HL-60/S4 (cell line): Measurements from ENCODE around the gene TMEM221.
"Not testable (repeated sequence)": the region's sequence is repeated elsewhere in the genome, so short reads cannot be mapped to it uniquely, and the experiment has no call there.

ENCODE experiments used
- in situ Hi-C: fragments of 300-500 bp; cut with MboI; formaldehyde crosslinking; loops from 2 replicates; pipeline ENCODE4 v1.14.3; 2022; ENCODE audit warnings: low sequenced_read_pairs

Gene TMEM221

DNA sequence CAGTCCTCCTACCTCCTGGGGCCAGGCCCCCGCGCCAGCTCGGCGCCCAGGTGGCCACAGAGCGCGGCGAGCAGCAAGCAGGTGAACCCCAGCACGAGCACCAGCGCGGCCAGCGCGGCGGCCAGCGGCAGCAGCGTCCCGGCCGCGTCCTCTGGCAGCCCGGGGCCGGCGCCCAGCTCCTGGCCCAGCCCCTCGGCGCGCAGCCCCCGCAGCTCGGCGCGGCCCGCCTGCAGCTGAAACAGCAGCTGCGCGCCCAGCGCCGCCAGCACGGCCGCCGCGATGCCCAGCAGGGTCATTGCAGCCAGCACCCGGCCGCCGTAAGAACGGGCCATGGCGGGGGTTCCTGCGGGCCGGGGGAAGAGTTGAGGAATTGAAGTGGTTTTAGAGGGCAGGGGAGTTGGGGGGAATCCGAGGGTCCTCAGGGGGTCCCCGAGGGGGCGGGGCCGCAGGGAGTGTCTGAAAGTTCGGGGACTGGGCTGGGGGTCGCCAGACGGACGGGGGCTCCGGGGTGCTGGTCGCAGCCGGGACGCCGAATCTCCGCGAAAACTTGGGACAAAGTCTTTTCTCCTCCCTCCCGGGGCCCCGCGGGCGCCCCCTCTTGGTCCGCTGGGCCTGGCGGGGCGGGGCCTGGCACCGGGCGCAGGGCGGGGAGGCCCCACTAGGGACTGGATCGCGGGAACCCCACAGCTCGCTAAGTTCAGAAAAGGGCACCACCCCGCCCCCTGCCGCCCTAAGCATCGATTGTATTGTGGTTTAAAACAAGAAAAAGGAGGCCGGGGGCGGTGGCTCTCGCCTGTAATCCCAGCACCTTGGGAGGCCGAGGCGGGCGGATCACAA lies at the start of gene TMEM221:
TMEM221 (minus strand) TSS at position 538 of the 837 bp plus-strand sequence; CDS start at position 332, 206 bp downstream.
- in situ Hi-C loops, result no loop called here

DNA sequence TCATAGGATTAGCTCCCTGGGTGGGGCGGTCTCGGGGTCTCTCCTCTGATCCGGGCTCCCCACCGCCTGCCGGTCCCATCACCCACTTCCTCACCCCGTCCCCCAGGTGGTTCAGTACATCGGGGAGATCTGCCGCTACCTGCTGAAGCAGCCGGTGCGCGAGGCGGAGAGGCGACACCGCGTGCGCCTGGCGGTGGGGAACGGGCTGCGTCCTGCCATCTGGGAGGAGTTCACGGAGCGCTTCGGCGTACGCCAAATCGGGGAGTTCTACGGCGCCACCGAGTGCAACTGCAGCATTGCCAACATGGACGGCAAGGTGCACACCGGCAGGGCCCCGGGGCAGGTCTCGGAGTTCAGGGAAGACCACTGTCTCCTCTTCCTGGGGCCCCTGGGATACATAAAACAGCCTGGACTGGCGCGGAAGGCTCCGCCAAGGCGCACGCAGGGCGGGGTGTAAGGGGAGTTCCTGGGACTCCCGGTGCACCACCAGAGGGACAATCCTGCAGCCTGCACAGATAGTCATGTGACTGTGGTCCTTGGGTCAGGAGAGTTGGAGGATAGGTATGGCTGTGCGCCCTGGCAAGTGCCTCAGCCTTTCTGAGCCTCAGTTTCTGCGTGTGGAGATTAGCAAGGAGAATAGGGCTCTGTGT lies 48.8 kb upstream of the TMEM221 start:
- in situ Hi-C loops, result no loop called here

DNA sequence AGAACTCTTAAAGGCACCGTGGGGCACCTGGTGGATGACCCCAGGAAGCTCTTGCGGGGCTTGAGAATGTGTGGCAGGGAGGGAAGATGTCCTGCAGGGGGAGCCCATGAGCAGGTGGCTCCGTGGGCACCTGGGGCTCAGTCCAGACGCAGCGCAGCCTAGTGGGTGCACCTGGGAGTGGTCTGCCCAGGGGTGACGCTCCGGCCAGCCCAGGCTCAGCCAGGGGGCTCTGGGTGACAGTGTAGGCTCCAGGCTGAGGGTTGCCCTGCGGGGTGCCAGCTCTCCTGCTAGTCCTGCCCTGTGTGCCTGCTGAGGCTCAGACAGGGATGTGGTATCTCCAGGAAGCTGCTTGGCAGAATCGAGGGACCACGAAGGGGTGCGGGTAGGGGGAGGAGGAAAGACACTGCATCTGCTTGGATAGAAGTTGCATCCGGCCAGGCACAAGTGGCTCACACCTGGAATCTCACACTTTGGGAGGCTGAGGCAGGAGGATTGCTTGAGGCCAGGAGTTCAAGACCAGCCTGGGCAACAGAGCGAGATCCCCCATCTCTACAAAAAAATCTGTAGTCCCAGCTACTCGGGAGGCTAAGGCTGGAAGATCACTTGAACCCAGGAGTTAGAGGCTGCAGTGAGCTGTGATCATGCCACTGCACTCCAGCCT lies 48.0 kb upstream of the TMEM221 start:
- in situ Hi-C loops, result no loop called here

GRCh38 chr19:17495639-17496296 lies 47.3 kb upstream of the TMEM221 start:
- in situ Hi-C loops, result no loop called here

GRCh38 chr19:17491287-17491686 lies 42.8 kb upstream of the TMEM221 start:
- in situ Hi-C loops, result no loop called here

DNA sequence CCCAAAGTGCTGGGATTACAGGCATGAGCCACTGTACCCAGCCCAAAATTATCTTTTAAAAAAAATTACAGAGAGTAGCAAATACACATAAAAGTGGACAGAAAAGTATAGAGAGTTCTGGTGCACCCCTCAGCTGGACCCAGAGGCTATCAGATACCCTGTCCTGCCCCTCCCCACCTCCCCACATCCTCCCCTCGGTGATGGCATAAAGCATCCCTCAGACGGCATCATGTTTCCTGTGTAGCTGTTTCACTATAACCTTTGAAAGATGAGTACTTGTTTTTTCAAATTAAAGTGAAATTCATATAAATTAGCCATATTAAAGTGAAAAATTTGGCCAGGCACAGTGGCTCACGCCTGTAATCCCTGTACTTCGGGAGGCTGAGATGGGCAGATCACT lies 41.9 kb upstream of the TMEM221 start:
- in situ Hi-C loops, result no loop called here

DNA sequence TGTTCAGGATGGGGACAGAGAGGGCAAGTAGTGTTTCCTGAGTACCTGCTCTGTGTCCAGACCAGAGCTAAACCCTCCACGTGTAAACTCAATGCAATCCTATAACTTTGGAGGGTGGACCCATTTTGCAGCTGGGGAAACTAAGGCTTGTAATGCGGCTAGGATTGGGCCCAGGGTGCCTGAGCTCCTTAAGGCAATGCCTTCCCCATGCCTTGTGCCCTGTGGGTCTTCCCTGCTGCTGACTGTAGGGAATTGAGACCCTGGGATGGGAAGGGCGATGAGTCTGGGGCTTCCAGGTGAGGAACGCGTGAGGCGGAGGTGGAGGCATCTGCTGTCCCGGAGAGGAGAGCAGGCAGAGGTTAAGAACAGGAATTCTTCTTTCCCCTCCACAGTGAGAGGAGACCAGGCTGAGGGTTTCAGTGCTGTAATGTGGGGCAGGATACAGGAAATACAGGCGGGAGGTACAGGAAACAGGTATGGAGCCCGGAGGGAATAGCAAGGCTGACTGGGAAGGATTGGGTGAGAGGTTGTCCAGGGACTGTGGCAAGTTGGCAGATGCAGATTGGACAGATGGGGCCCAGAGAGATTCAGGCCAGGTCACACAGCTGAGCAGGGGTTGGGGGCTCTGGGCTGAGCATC lies 41.0 kb upstream of the TMEM221 start:
- in situ Hi-C loops, result no loop called here

GRCh38 chr19:17488593-17489391 lies 40.3 kb upstream of the TMEM221 start:
- in situ Hi-C loops, result no loop called here

- in situ Hi-C loops, result no loop called here
Measured at GRCh38 chr19:17487284-17488121, 39.0 kb upstream of the TMEM221 start.

- in situ Hi-C loops, result no loop called here
Measured at GRCh38 chr19:17486545-17487240, 38.2 kb upstream of the TMEM221 start.

GRCh38 chr19:17484520-17485185 lies 36.2 kb upstream of the TMEM221 start:
- in situ Hi-C loops, result no loop called here

- in situ Hi-C loops, result no loop called here
Measured at GRCh38 chr19:17483605-17484002, 35.1 kb upstream of the TMEM221 start.

GRCh38 chr19:17482877-17483604 lies 34.6 kb upstream of the TMEM221 start:
- in situ Hi-C loops, result no loop called here

DNA sequence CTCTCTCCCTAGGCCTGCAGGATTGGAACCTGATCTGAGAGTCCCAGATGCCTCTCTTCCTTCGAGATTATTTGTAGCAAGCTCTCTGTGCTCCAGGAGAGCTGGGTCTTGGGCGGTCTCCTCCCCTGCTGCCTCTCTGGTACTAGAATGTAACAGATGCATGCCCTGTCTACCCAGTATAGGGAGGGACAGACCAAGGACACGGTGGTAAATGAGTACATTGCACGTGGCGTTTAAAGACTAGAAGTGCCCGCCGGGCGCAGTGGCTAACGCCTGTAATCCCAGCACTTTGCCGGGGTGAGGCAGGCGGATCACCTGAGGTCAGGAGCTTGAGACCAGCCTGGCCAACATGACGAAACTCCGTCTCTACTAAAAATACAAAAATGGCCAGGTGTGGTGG lies 33.5 kb upstream of the TMEM221 start:
- in situ Hi-C loops, result no loop called here

- in situ Hi-C loops, result no loop called here
Measured at GRCh38 chr19:17479325-17479791, 30.9 kb upstream of the TMEM221 start.

DNA sequence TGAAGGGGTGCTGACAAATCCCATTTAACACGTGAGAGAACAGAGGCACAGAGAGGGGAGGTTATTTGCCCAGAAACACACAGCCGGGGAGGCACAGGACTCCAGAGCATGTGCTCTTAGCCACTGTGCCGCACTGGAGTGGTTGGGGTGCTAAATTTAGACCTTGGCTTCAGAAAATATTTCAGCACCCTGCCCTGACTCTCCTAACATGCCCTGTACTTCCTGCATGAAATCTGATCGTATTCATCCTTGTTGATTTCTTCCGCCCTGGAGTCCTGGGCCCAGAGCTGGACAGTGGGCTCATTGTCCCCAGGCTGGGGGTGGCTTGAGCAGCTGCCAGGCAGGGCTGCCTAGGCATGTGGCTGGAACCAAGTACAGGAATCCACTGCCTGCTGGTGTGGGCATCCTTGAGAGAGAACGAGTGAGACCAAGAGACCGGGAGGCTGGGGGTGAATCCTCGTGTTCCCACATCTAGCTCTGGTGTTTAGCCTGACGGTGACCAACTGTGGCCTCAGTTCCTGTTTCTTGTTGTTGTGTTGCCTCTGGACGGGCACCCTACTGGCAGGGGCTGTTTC lies 27.2 kb upstream of the TMEM221 start:
- in situ Hi-C loops, result no loop called here

- in situ Hi-C loops, result not testable (repeated sequence)
Measured at GRCh38 chr19:17475011-17475540, 26.6 kb upstream of the TMEM221 start.
